Parathyroid adenoma (tissue), 2 donors: ENCODE data around the gene DENND5B.

Source experiments
- H2AFZ ChIP-seq: fragments of 300-600 bp; sonication (generic); one replicate; pipeline ENCODE4 v1.7.0; 2017; ENCODE audit warnings: antibody characterized with exemption, mild to moderate bottlenecking
- H3K27ac ChIP-seq: fragments of 300-600 bp; sonication (generic); one replicate; pipeline ENCODE4 v1.7.0; 2017
- H3K27me3 ChIP-seq: fragments of 300-600 bp; sonication (generic); one replicate; pipeline ENCODE4 v1.7.0; 2017; ENCODE audit warnings: low read length; ENCODE audit not compliant: control insufficient read depth, insufficient read depth
- H3K36me3 ChIP-seq: fragments of 300-600 bp; sonication (generic); one replicate; pipeline ENCODE4 v1.7.0; 2017; ENCODE audit warnings: low read length; ENCODE audit not compliant: control insufficient read depth, insufficient read depth
- H3K4me1 ChIP-seq: fragments of 300-600 bp; sonication (generic); one replicate; pipeline ENCODE4 v1.7.0; 2017; ENCODE audit warnings: control low read depth
- H3K4me2 ChIP-seq: fragments of 300-600 bp; sonication (generic); one replicate; pipeline ENCODE4 v1.7.0; 2017; ENCODE audit warnings: low read length
- H3K4me3 ChIP-seq: fragments of 300-600 bp; sonication (generic); one replicate; pipeline ENCODE4 v1.7.0; 2017; ENCODE audit warnings: low read depth, low read length
- H3K79me2 ChIP-seq: fragments of 300-600 bp; sonication (generic); one replicate; pipeline ENCODE4 v1.7.0; 2017; ENCODE audit warnings: control low read depth
- H3K9ac ChIP-seq: fragments of 300-600 bp; sonication (generic); one replicate; pipeline ENCODE4 v1.7.0; 2017; ENCODE audit warnings: mild to moderate bottlenecking
- H3K9me3 ChIP-seq: fragments of 300-600 bp; sonication (generic); one replicate; pipeline ENCODE4 v1.7.0; 2017; ENCODE audit warnings: low read length; ENCODE audit not compliant: control insufficient read depth
- TF ChIP-seq, protein P1 (sequence below): fragments of 300-600 bp; sonication (generic); IDR thresholded peaks from one replicate; pipeline ENCODE4 v1.7.0; 2017; ENCODE audit warnings: antibody characterized with exemption, mild to moderate bottlenecking
- donor health status: primary hyperparathyroidism.

The DENND5B gene

DNA sequence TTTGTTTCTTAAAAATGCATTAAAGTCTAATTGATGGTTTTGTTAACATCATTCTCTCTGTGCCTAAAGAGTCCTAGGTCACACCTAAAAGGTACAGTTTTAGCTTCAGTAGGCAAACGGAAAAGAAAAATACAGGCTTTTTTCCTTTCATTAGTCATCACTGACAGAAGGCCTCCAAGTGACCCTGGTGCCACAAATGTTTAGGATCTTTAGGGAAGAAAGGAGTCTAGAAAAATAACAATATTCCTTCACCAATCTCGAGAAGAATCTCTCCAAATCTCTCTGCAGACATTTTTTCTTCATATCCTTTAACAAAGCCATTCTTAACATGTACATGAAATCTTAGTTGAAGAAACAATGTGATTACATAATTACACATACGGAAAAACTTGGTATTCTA lies 2.0 kb downstream of the DENND5B start:
- no peaks in the 10 kb centered on the region for H3K36me3 ChIP-seq
- H3K79me2 ChIP-seq, result peaks cover 16% of the 10 kb centered on the region
- H3K4me3 ChIP-seq, result no peak overlapping the region
- H3K9ac ChIP-seq, result no peak overlapping the region
- TF ChIP-seq, protein P1, sequence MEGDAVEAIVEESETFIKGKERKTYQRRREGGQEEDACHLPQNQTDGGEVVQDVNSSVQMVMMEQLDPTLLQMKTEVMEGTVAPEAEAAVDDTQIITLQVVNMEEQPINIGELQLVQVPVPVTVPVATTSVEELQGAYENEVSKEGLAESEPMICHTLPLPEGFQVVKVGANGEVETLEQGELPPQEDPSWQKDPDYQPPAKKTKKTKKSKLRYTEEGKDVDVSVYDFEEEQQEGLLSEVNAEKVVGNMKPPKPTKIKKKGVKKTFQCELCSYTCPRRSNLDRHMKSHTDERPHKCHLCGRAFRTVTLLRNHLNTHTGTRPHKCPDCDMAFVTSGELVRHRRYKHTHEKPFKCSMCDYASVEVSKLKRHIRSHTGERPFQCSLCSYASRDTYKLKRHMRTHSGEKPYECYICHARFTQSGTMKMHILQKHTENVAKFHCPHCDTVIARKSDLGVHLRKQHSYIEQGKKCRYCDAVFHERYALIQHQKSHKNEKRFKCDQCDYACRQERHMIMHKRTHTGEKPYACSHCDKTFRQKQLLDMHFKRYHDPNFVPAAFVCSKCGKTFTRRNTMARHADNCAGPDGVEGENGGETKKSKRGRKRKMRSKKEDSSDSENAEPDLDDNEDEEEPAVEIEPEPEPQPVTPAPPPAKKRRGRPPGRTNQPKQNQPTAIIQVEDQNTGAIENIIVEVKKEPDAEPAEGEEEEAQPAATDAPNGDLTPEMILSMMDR, result no peak
- no peaks in the 10 kb centered on the region for H3K9me3 ChIP-seq
- peak overlapping the region; percentile 92 for H3K27ac ChIP-seq
- no peaks in the 10 kb centered on the region for H3K27me3 ChIP-seq
- peaks cover 10% of the 10 kb centered on the region for H3K4me1 ChIP-seq
- H3K4me2 ChIP-seq, result peak overlapping the region; percentile 82
- H2AFZ ChIP-seq, result peak overlapping the region; percentile 95

DNA sequence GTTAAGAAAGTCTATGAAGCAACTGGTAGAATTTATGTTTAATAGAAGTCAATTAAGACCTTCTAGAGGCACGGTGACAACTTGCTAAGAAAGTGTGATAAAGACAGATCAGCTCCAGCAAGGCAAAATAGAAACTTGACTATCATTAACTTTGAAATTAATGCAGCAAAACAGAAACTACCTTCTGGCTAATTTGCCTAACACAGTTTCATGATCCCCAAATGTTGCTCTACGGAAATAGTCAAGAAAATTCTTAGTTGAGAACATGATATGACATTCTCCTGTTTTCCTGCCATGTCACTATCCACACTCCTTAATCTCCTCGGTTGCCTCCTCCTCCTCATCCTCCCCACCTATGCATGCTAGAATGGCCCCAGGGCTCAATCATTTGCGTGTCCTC lies 4.2 kb downstream of the DENND5B start:
- Histone ChIP-seq H3K4me3 (no peak overlapping the region), H3K27me3 (no peaks in the 10 kb centered on the region), H3K79me2 (peaks cover 28% of the 10 kb centered on the region), H2AFZ (no peak overlapping the region), H3K4me2 (no peak overlapping the region), H3K36me3 (no peaks in the 10 kb centered on the region), H3K27ac (no peak overlapping the region), H3K9me3 (no peaks in the 10 kb centered on the region), H3K9ac (no peak overlapping the region), H3K4me1 (peaks cover 10% of the 10 kb centered on the region)
- TF ChIP-seq, protein P1, result no peak

DNA sequence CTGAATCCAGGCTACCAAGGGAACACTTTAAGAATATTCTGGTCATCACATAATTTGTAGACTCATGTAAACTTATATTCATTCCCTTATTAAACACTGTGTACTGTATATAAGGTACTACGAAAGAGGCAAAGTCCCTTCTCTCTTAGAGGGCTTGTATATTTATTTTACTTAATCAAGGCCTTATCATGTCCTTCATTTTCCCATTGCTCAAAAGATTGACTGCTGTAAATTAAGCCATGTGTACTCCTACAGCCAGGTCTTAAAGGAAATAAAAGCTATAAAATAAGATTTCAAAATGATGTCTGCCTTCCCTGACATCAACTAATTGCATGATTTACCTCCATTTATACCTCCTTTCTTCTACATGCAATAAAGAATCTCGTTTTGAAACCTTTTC lies 5.0 kb downstream of the DENND5B start:
- TF ChIP-seq, protein P1, result no peak
- H3K9me3 ChIP-seq, result no peaks in the 10 kb centered on the region
- H3K27me3 ChIP-seq, result no peaks in the 10 kb centered on the region
- H3K4me2 ChIP-seq, result no peak overlapping the region
- no peaks in the 10 kb centered on the region for H3K36me3 ChIP-seq
- no peak overlapping the region for H3K9ac ChIP-seq
- peaks cover 34% of the 10 kb centered on the region for H3K79me2 ChIP-seq
- H2AFZ ChIP-seq, result no peak overlapping the region
- H3K4me3 ChIP-seq, result no peak overlapping the region
- H3K4me1 ChIP-seq, result peaks cover 10% of the 10 kb centered on the region
- H3K27ac ChIP-seq, result no peak overlapping the region

DNA sequence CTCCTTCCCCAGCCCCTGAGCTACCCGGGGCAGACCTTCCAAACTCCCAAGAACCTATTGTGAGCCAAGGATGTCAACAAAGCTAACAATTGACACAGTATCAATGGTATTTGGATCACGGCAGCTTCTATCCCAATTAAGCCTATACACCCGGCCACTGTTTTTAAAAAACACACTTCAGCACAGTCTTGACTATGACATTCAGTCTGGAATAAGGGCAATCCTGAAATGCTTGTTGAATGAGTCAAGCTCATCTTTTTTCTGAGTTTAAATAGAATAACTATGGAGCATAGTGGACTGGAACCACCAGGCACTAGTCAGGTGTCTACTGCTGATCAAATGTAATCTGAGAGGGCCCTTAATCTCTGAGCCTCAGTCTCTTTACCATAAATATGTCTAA lies 5.7 kb downstream of the DENND5B start:
- Histone ChIP-seq H3K27ac (no peak overlapping the region), H3K79me2 (peaks cover 34% of the 10 kb centered on the region), H3K4me1 (peaks cover 10% of the 10 kb centered on the region), H3K36me3 (no peaks in the 10 kb centered on the region), H3K9me3 (no peaks in the 10 kb centered on the region), H3K9ac (no peak overlapping the region), H2AFZ (no peak overlapping the region), H3K27me3 (no peaks in the 10 kb centered on the region), H3K4me3 (no peak overlapping the region), H3K4me2 (no peak overlapping the region)
- TF ChIP-seq, protein P1, result no peak

DNA sequence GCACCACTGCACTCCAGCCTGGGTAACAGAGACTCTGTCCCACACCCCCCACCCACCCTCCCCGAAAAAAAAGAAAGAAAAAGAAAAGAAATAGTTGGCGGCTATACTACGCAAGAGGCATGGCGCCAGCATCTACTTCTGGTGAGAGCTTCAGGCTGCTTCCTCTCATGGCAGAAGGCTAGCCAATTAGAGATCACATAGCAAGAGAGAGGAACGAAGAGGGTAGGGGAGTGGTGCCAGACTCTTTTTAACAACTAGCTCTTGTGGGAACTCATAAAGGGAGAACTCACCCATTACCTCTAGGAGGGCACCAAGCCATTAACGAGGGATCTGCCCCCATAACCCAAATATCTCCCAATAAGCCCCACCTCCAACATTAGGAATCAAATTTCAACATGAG lies 6.2 kb downstream of the DENND5B start:
- Histone ChIP-seq H3K79me2 (peaks cover 34% of the 10 kb centered on the region), H2AFZ (no peak overlapping the region), H3K4me3 (no peak overlapping the region), H3K9me3 (no peaks in the 10 kb centered on the region), H3K27me3 (no peaks in the 10 kb centered on the region), H3K36me3 (no peaks in the 10 kb centered on the region), H3K27ac (no peak overlapping the region), H3K9ac (no peak overlapping the region), H3K4me2 (no peak overlapping the region), H3K4me1 (peaks cover 10% of the 10 kb centered on the region)
- TF ChIP-seq, protein P1, result no peak
